HG03432 (cell line): Measurements from ENCODE around the gene RPL13.
"Not testable (repeated sequence)": the region's sequence is repeated elsewhere in the genome, so short reads cannot be mapped to it uniquely, and the experiment has no call there.

Experiments
- ATAC-seq: cut with Tn5 transposase; IDR thresholded peaks from one replicate; pipeline ENCODE4 v1.9.1; 2021; ENCODE audit warnings: mild to moderate bottlenecking, moderate library complexity; ENCODE audit not compliant: unreplicated experiment

Gene RPL13

GRCh38 chr16:89562939-89563338 is 2.5 kb downstream of the RPL13 start:
- ATAC-seq, result no peak

- ATAC-seq, result no peak
These were observed 3.3 kb downstream of the RPL13 start for GRCh38 chr16:89563639-89564392.

GRCh38 chr16:89564476-89565255 is 4.2 kb downstream of the RPL13 start:
- ATAC-seq, result no peak

- no peak for ATAC-seq
These were observed 4.7 kb downstream of the RPL13 start for GRCh38 chr16:89565256-89565505.

- no peak for ATAC-seq
These were observed 5.3 kb downstream of the RPL13 start for GRCh38 chr16:89565506-89566372.

- no peak for ATAC-seq
These were observed 7.4 kb downstream of the RPL13 start for GRCh38 chr16:89567656-89568594.

GRCh38 chr16:89569506-89570341 is 9.2 kb downstream of the RPL13 start:
- ATAC-seq, result no peak

- no peak for ATAC-seq
These were observed 10.0 kb downstream of the RPL13 start for GRCh38 chr16:89570342-89570923.

- not testable (repeated sequence) for ATAC-seq
These were observed 10.6 kb downstream of the RPL13 start for GRCh38 chr16:89570983-89571598.

- ATAC-seq, result no peak
These were observed 11.2 kb downstream of the RPL13 start for GRCh38 chr16:89571636-89572035.

GRCh38 chr16:89572073-89572484 is 11.6 kb downstream of the RPL13 start:
- ATAC-seq, result no peak

- ATAC-seq, result no peak
These were observed 12.2 kb downstream of the RPL13 start for GRCh38 chr16:89572485-89573205.

- peak; percentile 2 for ATAC-seq
These were observed 13.6 kb downstream of the RPL13 start for GRCh38 chr16:89573826-89574680.

- peak; percentile 52 for ATAC-seq
These were observed 14.3 kb downstream of the RPL13 start for GRCh38 chr16:89574681-89575246.

- ATAC-seq, result peak; percentile 29
These were observed 15.0 kb downstream of the RPL13 start, which contains the start of gene CPNE7 for GRCh38 chr16:89575247-89576152. Gene CPNE7 (plus strand): TSS chr16:89575758. CDS start chr16:89575898, 140 bp downstream.
